Neutrophil (primary cell): ENCODE data around the gene HLA-DOB.

Experiments
- H3K27ac ChIP-seq: fragments of 200-600 bp; sonication (generic); 2 replicates; pipeline ENCODE4 v1.5.1; 2016; ENCODE audit warnings: mild to moderate bottlenecking, moderate library complexity
- H3K27me3 ChIP-seq: fragments of 200-600 bp; sonication (generic); 2 replicates; pipeline ENCODE4 v1.6.0; 2016; ENCODE audit warnings: mild to moderate bottlenecking
- H3K36me3 ChIP-seq: fragments of 200-600 bp; sonication (generic); 2 replicates; pipeline ENCODE4 v1.5.1; 2017
- H3K4me1 ChIP-seq, 2 experiments: fragments of 200-600 bp in 1 of 2; sonication (generic) in 1 of 2; 1 replicate in 1 of 2; 2 replicates in 1 of 2; pipeline versions ENCODE4 v1.5.1 to v1.6.1; 2013 to 2016; ENCODE audit warnings: low read depth in 1 of 2, low read length in 1 of 2, mild to moderate bottlenecking in 1 of 2, moderate library complexity in 1 of 2; ENCODE audit not compliant: control insufficient read depth in 1 of 2, insufficient read depth in 1 of 2
- H3K4me3 ChIP-seq, 2 experiments: fragments of 200-600 bp in 1 of 2; sonication (generic) in 1 of 2; 1 replicate in 1 of 2; 2 replicates in 1 of 2; pipeline ENCODE4 v1.5.1; 2013 to 2016; ENCODE audit warnings: low read depth in 1 of 2, low read length in 1 of 2, mild to moderate bottlenecking in 1 of 2, moderate library complexity in 1 of 2
- H3K9me3 ChIP-seq: fragments of 200-600 bp; sonication (generic); 2 replicates; pipeline ENCODE4 v1.5.1; 2016
- CTCF ChIP-seq: fragments of 200-600 bp; sonication (generic); IDR thresholded peaks from 2 replicates; pipeline ENCODE4 v1.5.1; 2016; ENCODE audit warnings: antibody characterized with exemption

HLA-DOB gene

GRCh38 chr6:32774426-32774825, 42.4 kb downstream of the HLA-DOB start:
- Histone ChIP-seq H3K9me3 (no peaks in the 10 kb centered on the region), H3K36me3 (no peaks in the 10 kb centered on the region), H3K4me3 (no peak overlapping the region), H3K27me3 (peaks cover 24% of the 10 kb centered on the region), H3K4me1 (no peaks in the 10 kb centered on the region), H3K27ac (no peak overlapping the region)
- no peak for TF ChIP-seq CTCF

- H3K27ac ChIP-seq: no peak overlapping the region
- H3K4me3 ChIP-seq: no peak overlapping the region
- no peaks in the 10 kb centered on the region for H3K36me3 ChIP-seq
- H3K9me3 ChIP-seq: no peaks in the 10 kb centered on the region
- H3K4me1 ChIP-seq: no peaks in the 10 kb centered on the region
- no peak for TF ChIP-seq CTCF
- peaks cover 41% of the 10 kb centered on the region for H3K27me3 ChIP-seq
These were observed 44.1 kb downstream of the HLA-DOB start for GRCh38 chr6:32772656-32773055.

DNA sequence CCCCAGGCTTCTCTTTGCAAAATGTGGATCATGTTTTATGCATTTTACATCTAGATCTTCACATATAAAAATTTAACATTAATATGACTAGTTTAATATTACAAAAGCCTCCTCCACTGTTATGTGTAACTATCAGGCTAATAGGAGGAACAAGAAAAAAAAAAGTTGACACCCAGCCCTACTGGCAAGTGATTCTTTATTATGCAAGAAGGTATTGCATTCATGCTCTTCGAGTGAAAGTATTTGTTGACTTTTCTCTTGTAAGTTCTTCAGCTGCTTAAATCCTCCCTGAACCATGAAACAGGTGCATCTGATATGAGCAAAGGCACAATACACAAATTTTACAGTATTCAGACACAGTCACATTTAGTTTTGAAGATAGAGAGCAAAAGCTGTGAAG, 52.8 kb downstream of the HLA-DOB start:
- Histone ChIP-seq H3K4me3 (no peak overlapping the region), H3K27me3 (peaks cover 73% of the 10 kb centered on the region), H3K4me1 (no peaks in the 10 kb centered on the region), H3K9me3 (no peaks in the 10 kb centered on the region), H3K27ac (no peak overlapping the region), H3K36me3 (no peaks in the 10 kb centered on the region)
- TF ChIP-seq CTCF: no peak

DNA sequence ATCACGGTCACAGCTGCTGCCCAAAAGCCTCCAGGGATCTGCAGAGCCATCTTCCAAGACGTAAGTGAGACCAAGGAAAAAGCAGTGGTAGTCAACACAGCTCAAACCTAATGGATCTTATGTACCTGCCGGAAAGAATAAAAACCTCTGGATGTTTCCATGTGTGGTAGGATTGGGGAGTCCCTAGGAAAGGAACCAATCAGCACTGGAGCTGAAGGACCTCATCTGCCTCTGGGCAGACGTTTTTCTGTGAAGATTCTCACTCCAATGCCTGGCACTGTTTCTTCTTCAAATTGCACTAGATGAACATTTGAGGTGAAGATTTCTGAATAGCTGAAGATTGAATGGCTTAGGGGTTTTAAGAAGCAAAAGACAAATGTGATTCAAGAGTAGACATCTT, 53.4 kb downstream of the HLA-DOB start, which contains the start of gene HLA-DQB2:
Gene HLA-DQB2 (minus strand): TSS at position 112 of the 400 bp plus-strand sequence. CDS start 62 bp downstream, at position 50.
- no peaks in the 10 kb centered on the region for H3K9me3 ChIP-seq

More for the DNA sequence above, 53.4 kb downstream of the HLA-DOB start, which contains the start of gene HLA-DQB2:
- Histone ChIP-seq H3K36me3 (no peaks in the 10 kb centered on the region), H3K4me1 (no peaks in the 10 kb centered on the region), H3K27me3 (peaks cover 68% of the 10 kb centered on the region), H3K27ac (no peak within 1 kb of the TSS), H3K4me3 (no peak within 1 kb of the TSS)
- TF ChIP-seq CTCF: no peak
